BJ (cell line): Measurements from ENCODE around the gene ANKH. TPM values are rescaled to one million over a fixed set of nuclear protein-coding genes. Genes with fewer than 3 reads are reported as not detected.

ENCODE experiments used
- CTCF ChIA-PET: fragments of 350-600 bp; formaldehyde crosslinking; extraction: SDS; loops from one replicate; lab custom pipeline; 2021; ENCODE audit warnings: antibody characterized with exemption, inconsistent platforms; lab: Yijun Ruan, JAX
- POLR2A ChIA-PET: fragments of 300-600 bp; sonication (Branson Sonifier 250); formaldehyde crosslinking; extraction: SDS; loops from one replicate; lab custom pipeline; 2021; ENCODE audit warnings: antibody characterized with exemption; lab: Charles Lee
- DNase-seq: peaks from one replicate; pipeline ENCODE4 v3.0.0-alpha.2; 2011; ENCODE audit warnings: low read depth
- H3K27me3 ChIP-seq: 2 replicates; pipeline ENCODE4 v1.6.0; 2011; ENCODE audit warnings: low read length; ENCODE audit not compliant: control insufficient read depth, insufficient read depth
- H3K36me3 ChIP-seq: 2 replicates; pipeline ENCODE4 v1.5.1; 2011; ENCODE audit warnings: low read length; ENCODE audit not compliant: control insufficient read depth, insufficient read depth
- H3K4me3 ChIP-seq: 2 replicates; pipeline ENCODE4 v1.5.1; 2011; ENCODE audit warnings: low read depth, mild to moderate bottlenecking, control low read depth, low read length
- CTCF ChIP-seq: IDR thresholded peaks from 2 replicates; pipeline ENCODE4 v1.5.1; 2011; ENCODE audit warnings: low read depth, mild to moderate bottlenecking, control low read depth, inconsistent platforms, low read length, moderate library complexity; ENCODE audit not compliant: insufficient read depth
- polyA plus RNA-seq: library from polyadenylated mRNA; depleted of rRNA; stranded (reverse); fragments of >200 nt; gene quantifications from 2 replicates; pipeline ENCODE4 v1.2.3, GENCODE V29; 2011

The ANKH gene
- polyA plus RNA-seq, 1 experiment, result 65.3 TPM

DNA sequence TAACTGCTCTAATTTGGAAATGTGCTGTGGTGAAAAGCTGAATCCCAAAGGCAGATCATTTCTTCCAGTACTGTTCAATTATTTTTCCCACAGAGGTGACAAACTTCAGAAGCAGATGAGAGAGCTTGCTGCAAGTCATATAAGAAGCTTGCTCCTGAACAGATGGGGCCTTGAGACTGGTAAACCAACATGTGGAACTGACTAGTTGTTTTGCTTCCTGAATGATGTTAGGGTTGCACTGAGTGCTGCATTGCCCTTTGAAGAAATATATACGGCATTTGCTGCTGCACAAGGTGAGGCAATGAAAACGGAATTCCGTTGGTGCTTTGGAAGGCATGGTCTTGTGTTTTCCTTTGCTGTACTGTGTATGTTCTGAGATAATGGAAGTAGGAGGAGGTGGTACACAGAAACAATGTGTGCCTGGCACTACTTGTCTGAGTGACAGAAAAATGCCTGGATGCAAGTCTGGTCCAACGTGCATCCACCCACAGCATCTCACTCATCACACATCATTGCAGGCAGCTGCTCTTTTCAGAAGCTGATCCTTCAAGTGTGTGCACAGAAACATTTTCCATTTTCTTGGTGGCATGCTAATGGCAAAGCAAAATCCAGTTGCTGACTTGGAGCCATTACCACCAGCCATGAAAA lies 76.9 kb downstream of the ANKH start:
- CTCF ChIA-PET, result no interaction called here

DNA sequence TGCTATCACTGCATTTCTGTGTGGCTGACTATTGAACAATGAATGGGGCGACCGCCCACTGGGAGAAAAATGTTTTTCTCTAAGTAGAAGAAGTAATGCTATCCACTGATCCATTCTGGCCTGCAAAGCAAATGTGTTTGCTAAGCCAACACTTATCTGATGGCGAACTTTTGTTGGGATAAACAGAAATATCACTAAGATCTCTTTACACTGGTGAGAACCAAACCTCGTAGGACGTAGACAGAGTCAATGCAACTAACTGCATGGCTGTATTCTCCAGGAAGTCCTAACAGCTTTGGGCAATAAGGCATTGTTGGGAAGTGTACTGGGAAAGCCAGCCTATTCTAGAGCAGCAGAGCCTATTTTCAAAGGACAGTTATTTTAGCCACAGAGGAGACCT lies 77.7 kb downstream of the ANKH start:
- Histone ChIP-seq H3K4me3 (no peak overlapping the region), H3K36me3 (peaks cover 3% of the 10 kb centered on the region; the same call in 1 of the 2 replicates), H3K27me3 (no peaks in the 10 kb centered on the region)
- DNase-seq, result no peak
- no peak for TF ChIP-seq CTCF
- CTCF ChIA-PET, result interaction anchor here (0.9 kb wide), 1 partner anchor 37 kb away, joined by 3 read pairs; no protein-coding TSS in a partner anchor
- POLR2A ChIA-PET, result no interaction called here

More for the DNA sequence above, 76.9 kb downstream of the ANKH start:
- no peak overlapping the region for H3K4me3 ChIP-seq
- H3K27me3 ChIP-seq, result no peaks in the 10 kb centered on the region
- H3K36me3 ChIP-seq, result peaks cover 3% of the 10 kb centered on the region; the same call in 1 of the 2 replicates
- no peak for DNase-seq
- POLR2A ChIA-PET, result no interaction called here
- TF ChIP-seq CTCF, result no peak

DNA sequence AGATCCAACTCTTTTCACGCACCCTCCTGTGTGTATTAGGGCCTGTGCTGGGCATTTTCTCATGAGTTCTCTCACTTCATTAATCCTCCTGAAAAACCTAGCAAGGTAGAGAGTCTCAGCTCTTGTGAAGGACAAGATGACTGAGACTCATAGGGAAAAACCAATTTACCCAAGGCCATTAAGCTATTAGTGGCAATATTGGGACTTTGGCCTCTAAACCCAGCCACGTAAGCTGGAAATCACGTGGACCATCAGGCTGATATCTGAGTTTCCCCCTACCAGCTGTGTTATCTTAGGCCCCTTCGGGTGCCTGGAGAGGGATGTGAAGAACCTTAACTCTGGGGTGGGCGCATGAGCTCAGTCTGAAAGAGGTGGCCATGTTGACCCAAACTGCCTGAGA lies 80.7 kb downstream of the ANKH start:
- POLR2A ChIA-PET, result no interaction called here
- Histone ChIP-seq H3K4me3 (no peak overlapping the region), H3K36me3 (peaks cover 3% of the 10 kb centered on the region; the same call in 1 of the 2 replicates), H3K27me3 (no peaks in the 10 kb centered on the region)
- no peak for DNase-seq
- CTCF ChIA-PET, result interaction anchor here (1.1 to 1.5 kb wide), 3 partner anchors 8 to 12 kb away, joined by 3 to 5 read pairs (median 4); no protein-coding TSS in a partner anchor
- TF ChIP-seq CTCF, result no peak

GRCh38 chr5:14790220-14790619 lies 81.4 kb downstream of the ANKH start:
- TF ChIP-seq CTCF, result no peak
- no peak for DNase-seq
- H3K27me3 ChIP-seq, result no peaks in the 10 kb centered on the region
- H3K4me3 ChIP-seq, result no peak overlapping the region
- H3K36me3 ChIP-seq, result peaks cover 3% of the 10 kb centered on the region; the same call in 1 of the 2 replicates
- ChIA-PET CTCF (interaction anchor here (1.3 to 1.5 kb wide), 2 partner anchors 13 to 62 kb away, joined by 5 read pairs; no protein-coding TSS in a partner anchor), POLR2A (no interaction called here)

DNA sequence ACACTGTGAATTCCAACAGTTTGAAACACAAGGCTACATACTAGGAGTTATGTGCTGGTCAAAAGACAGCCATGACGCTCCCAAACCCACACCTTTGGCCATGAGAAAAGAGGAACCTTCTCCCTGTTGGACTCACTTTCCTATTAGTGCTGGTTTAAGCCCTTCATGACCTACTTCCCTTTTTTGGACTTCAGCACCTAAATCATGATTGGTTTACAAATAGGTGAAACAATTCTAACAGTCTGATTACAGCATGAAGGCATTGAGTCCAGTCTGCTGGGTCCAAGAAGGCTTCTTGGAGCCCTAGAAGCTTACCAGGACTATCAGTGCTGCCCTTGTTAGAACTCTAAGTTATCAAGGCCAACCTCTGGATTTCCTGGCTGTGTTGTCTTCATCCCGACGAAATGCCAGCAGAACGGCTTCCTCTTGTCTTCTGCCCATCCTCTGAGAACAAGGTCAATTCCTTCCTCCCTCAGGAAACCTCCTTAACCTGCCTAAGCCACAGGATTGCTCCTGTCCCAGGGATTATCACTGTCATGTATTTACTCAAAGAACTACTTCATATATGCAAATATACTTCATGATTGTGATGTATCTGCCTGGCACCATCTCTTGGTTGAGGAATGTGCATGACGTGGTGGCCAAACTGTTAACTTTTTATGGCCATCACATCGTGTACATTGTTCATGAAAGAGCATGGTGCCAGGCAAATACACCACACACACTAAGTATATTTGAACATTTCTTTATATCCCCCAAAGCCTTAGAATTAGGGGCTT lies 83.6 kb downstream of the ANKH start:
- DNase-seq, result no peak
- Histone ChIP-seq H3K4me3 (no peak overlapping the region), H3K36me3 (peaks cover 2% of the 10 kb centered on the region; the same call in 1 of the 2 replicates), H3K27me3 (no peaks in the 10 kb centered on the region)
- no peak for TF ChIP-seq CTCF
- ChIA-PET CTCF (no interaction called here), POLR2A (no interaction called here)
